HL-60 (cell line): ENCODE data around the gene PTGDS.

Experiments used
- POLR2AphosphoS5 ChIP-seq: IDR thresholded peaks from 2 replicates; pipeline ENCODE4 v1.6.1; 2012; ENCODE audit warnings: low read depth
- TF ChIP-seq, protein P1 (sequence below): IDR thresholded peaks from one replicate; pipeline ENCODE4 v1.5.1; 2011; ENCODE audit warnings: low read length, control low read depth, inconsistent platforms; ENCODE audit not compliant: insufficient read depth
- TF ChIP-seq, protein P2 (sequence below): IDR thresholded peaks from 2 replicates; pipeline ENCODE4 v1.6.1; 2012; ENCODE audit warnings: low read depth; ENCODE audit not compliant: insufficient replicate concordance

- no peak for TF ChIP-seq POLR2AphosphoS5
- TF ChIP-seq, protein P1, sequence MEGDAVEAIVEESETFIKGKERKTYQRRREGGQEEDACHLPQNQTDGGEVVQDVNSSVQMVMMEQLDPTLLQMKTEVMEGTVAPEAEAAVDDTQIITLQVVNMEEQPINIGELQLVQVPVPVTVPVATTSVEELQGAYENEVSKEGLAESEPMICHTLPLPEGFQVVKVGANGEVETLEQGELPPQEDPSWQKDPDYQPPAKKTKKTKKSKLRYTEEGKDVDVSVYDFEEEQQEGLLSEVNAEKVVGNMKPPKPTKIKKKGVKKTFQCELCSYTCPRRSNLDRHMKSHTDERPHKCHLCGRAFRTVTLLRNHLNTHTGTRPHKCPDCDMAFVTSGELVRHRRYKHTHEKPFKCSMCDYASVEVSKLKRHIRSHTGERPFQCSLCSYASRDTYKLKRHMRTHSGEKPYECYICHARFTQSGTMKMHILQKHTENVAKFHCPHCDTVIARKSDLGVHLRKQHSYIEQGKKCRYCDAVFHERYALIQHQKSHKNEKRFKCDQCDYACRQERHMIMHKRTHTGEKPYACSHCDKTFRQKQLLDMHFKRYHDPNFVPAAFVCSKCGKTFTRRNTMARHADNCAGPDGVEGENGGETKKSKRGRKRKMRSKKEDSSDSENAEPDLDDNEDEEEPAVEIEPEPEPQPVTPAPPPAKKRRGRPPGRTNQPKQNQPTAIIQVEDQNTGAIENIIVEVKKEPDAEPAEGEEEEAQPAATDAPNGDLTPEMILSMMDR = no peak
- TF ChIP-seq, protein P2, sequence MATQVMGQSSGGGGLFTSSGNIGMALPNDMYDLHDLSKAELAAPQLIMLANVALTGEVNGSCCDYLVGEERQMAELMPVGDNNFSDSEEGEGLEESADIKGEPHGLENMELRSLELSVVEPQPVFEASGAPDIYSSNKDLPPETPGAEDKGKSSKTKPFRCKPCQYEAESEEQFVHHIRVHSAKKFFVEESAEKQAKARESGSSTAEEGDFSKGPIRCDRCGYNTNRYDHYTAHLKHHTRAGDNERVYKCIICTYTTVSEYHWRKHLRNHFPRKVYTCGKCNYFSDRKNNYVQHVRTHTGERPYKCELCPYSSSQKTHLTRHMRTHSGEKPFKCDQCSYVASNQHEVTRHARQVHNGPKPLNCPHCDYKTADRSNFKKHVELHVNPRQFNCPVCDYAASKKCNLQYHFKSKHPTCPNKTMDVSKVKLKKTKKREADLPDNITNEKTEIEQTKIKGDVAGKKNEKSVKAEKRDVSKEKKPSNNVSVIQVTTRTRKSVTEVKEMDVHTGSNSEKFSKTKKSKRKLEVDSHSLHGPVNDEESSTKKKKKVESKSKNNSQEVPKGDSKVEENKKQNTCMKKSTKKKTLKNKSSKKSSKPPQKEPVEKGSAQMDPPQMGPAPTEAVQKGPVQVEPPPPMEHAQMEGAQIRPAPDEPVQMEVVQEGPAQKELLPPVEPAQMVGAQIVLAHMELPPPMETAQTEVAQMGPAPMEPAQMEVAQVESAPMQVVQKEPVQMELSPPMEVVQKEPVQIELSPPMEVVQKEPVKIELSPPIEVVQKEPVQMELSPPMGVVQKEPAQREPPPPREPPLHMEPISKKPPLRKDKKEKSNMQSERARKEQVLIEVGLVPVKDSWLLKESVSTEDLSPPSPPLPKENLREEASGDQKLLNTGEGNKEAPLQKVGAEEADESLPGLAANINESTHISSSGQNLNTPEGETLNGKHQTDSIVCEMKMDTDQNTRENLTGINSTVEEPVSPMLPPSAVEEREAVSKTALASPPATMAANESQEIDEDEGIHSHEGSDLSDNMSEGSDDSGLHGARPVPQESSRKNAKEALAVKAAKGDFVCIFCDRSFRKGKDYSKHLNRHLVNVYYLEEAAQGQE = no peak
These were observed 34.4 kb upstream of the PTGDS start for GRCh38 chr9:136942881-136943230.
